HG02885 (cell line): Measurements from ENCODE around the gene RPH3AL.

Source experiments
- ATAC-seq: cut with Tn5 transposase; IDR thresholded peaks from one replicate; pipeline ENCODE4 v1.9.1; 2021; ENCODE audit warnings: mild to moderate bottlenecking; ENCODE audit not compliant: unreplicated experiment, poor library complexity

The RPH3AL gene, protein sequence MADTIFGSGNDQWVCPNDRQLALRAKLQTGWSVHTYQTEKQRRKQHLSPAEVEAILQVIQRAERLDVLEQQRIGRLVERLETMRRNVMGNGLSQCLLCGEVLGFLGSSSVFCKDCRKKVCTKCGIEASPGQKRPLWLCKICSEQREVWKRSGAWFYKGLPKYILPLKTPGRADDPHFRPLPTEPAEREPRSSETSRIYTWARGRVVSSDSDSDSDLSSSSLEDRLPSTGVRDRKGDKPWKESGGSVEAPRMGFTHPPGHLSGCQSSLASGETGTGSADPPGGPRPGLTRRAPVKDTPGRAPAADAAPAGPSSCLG

DNA sequence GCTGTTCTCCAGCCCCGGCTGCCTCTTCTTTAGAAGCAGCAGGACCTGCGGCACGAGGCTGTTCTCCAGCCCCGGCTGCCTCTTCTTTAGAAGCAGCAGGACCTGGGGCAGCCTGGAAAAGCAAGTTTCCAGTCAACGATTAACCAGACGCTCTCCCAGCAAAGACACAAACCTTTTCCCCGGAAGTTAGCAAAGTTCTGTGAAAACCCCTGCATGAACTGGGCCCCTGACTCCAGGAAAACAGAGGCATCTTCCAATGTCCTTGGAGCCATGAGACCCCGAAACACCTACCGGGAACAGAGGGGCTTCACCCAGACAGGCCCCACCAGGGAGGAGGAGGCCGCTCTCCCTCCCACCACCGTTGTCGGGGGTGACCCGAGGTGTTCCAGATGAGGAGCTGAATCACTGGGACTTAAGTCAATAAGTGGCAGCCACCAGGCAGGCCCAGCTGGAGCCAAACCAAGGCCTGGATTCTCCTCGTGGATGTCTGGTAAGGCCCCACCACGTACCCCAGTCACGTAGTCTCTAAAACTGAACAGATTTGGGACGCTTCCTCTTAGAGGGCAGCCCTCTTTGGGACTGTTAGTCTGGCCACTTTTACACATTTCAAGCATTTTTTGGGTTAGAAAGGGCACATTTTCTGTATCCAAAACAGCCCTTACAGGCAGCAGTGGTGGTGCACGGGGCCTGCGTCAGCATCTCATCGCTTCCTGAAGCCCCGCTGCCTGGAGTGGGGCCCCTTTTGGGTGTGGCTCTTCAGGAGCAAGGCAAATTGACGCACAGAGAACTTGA is at the start of gene RPH3AL:
Gene RPH3AL (minus strand): TSS at position 387 of the 792 bp plus-strand sequence. CDS start 25,264 bp downstream, outside the sequence.
- no peak for ATAC-seq

DNA sequence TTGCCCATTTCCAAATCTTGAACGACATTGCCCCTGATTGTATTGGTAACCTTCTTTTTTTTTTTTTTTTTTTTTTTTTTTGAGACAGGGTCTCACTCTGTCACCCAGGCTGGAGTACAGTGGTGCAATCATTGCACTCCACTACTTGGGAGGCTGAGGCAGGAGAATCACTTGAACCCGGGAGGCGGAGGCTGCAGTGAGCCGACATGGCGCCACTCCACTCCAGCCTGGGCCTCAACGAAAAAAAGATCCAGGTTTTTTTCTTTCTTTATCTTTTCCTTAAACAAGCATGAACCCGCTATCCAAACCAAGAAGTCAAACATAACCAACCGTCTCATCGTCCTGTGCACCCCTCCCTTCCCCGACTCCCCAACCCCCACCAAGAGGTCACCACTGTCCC is 47.6 kb upstream of the RPH3AL start:
- ATAC-seq: no peak

DNA sequence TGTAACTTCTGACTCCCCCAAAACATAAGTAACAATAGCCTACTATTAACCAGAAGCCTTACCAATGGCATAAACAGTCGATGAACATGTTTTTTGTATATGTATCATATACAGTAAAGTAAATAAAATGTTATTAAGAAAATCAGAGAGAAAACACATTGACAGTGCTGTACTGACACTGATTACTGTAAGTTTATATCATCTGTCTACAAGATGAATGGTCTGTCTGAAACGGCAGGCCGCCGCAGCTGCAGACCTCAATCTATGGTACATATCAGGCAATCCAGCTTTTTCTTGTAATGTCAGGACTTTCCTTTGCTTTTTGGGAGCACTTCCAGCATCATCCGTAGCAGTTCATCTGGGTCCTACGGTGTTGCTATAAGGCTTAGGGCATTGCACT is 44.2 kb upstream of the RPH3AL start:
- ATAC-seq: no peak

DNA sequence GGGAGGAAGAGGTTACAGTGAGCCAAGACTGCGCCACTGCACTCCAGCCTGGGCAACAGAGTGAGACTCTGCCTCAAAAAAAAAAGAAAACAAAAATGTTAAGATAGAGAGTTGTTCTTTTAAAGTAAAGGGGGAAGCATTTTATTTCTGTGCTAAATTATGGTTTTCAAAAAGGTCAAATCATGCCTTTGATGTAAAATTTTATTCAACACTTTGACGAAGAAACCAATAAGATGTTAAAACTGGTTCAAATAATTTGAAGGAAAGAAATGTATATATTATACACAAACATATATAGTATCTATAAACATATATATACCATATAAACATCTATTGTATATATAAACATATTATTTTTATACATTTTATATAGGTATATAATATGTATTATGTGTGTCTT is 43.4 kb upstream of the RPH3AL start:
- ATAC-seq: no peak

DNA sequence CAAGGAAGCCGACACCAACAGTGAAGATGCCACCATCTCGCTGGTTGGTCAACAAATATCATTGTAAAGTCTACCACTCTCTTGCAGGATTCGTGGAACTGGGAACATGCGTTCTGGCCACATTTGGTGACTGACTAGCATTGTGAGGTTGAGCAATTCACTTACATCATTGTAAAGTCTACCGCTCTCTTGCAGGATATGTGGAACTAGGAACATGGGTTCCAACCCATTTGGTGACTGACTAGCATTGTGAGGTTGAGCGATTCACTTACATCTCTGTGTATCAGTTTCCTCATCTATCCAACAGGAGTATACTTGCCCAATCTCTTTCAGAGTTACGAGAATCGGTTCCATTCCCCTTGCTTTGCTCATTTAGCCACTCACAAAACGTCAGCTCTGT is 42.6 kb upstream of the RPH3AL start:
- ATAC-seq: no peak

DNA sequence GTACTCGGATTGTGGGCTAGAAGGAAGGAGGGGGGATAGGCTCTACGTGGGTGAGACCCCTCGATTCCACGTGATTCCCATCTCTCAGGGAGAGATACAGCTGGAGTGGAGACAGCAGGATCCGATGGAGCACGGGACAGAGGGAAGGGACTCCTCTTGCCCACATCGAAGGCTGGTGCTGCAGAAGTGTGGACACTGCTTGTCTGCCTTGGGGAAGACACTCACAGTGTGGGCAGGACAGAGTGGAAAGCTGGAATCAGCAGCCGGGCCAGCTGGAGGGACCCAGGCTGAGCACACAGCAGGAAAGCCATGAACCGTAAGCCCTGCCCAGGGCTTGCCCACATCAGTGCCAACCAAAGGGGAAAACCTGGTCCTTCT is 42.1 kb upstream of the RPH3AL start:
- ATAC-seq: no peak

DNA sequence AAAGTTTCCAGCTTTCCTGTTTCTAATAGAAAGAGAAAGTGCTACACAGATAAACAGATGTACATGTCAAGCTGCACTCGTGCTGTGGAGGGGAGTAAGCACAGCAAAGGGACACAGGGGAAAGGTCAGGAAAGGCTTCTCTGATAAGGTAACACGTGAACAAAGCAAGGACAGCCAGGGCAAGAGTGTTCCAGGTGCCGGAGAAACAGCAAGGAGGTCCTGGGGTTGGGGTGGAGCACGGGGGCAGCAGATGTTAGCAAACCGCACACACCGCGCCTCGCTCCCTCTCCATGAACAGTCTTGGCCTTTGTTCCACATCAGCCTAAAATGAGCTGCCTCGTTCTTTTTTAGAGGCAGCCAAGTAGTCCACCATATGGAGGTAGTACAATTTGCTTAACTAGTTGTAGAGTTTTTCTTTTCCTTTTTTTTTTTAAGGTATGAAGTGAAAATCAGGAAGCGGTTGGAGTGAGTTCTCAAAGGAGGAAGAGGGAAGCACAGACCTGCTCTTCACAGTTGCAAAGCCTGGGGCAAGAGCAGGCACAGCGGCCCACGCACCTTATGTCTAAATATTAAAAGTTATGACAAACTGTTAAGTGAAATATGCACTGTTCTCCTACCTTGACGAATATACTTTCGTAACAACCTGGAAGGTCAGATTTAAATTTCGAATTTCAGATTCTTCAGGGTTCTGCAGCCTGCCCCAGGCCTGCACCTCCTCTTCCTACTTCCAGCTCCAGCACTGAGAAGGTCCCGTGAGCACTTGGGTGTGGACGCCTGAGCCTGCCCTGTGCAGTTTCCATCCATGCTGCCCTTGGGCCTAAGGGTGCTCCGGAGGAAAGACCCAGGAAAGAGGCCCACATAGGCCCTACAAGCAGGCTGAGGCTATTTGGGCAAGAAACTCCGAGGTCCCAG is 41.5 kb upstream of the RPH3AL start:
- ATAC-seq: no peak

DNA sequence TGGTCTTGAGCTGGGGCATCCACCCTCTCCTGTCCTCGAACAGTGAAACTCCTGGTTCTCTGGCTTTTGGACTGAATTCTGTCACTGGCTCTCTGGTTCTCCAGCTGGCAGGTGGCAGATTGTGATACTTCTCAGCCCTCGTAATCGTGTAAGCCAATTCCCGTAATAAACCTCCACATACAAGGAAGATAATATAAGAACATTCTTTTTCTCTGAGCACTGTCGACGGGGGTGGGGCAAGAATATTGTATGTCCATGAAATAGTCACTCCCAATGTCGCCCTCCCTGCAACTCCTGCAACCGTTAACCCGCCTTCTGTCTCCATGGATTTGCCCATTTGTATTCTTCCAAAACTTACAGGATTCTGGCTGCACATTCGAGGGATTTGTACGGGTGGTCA is 39.2 kb upstream of the RPH3AL start:
- ATAC-seq: no peak

DNA sequence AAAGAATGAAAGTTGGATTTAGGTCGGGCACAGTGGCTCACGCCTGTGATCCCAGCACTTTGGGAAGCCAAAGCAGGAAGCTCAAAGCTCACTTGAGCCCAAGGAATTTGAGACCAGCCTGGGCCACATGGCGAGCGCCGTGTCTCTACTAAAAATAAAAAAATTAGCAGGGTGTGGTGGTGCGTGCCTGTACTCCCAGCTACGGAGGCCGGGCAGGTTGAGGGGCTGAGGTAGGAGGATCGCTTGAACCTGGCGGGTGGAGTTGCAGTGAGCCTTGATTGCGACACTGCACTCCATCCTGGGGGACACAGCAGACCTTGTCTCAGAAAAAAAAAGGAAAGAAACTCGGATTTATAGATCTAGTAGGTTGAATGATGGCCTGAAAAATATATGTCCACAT is 37.4 kb upstream of the RPH3AL start:
- ATAC-seq: no peak

DNA sequence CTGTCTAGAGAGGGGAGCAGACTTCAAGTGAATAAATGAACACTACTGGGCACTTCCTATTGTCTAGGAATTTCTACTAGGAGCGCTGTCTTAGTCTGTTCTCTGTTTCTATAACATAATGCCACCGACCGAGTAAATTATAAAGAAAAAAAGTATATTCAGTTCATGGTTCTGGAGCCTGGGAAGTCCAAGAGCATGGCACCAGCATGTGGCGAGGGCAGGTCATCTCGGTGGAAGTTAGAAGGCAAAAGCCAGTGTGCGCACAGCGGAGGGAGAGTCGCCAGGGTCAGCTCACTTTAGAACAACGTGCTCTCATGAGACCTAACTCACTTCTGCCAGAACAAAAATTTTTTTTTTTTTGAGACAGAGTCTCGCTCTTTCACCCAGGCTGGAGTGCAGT is 35.5 kb upstream of the RPH3AL start:
- no peak for ATAC-seq

DNA sequence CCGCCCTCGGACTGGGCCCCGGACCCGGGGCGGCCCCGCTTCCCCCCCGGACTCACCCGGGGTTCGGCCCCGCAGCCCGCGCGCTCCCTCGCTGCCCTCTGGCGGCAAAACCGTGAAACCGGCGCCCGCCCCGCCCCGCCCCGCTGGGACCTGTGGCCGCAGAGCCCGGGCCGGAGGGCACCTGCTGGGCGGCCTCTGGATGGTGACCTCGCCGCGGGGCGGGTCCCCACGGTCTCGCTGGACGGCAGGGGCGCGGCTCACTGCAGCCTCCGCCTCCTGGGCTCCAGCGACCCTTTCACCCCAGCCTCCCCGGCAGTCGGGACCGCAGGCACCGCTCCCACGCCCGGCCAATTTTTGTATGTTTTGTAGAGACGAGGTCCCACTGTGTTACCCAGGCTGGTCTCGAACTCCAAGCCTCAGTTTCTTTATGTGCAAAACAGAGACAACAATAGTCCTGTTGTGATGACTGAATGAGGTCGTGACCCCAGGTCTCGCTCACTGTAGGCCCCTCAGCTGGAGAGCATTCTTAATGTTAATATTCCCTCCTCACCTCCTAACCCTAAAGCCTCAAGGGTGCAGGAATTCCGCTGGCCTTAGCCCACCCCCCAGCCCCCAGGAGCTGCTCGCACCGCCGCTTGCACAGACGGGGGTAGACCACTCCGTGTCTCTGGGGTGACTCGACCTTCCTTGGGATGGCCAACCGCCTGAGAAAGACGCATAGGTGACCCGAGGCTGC is 33.7 kb upstream of the RPH3AL start:
- ATAC-seq: peak; percentile 66

DNA sequence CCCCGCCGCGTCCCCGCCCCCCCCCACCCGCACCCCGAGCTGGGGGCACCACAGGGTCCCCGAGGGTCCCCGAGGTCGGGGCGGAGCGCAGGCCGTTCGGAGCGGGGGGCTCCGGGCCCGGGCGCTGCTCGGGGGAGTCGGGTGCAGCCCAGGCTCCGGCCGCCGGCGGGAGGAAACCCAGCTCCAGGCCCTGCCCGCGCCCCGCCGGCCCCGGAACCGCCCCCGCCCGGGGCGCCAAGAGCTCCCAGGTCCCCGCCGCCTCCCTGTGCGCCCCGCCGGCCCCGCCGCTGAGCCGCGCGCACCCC is 33.2 kb upstream of the RPH3AL start:
- no peak for ATAC-seq

DNA sequence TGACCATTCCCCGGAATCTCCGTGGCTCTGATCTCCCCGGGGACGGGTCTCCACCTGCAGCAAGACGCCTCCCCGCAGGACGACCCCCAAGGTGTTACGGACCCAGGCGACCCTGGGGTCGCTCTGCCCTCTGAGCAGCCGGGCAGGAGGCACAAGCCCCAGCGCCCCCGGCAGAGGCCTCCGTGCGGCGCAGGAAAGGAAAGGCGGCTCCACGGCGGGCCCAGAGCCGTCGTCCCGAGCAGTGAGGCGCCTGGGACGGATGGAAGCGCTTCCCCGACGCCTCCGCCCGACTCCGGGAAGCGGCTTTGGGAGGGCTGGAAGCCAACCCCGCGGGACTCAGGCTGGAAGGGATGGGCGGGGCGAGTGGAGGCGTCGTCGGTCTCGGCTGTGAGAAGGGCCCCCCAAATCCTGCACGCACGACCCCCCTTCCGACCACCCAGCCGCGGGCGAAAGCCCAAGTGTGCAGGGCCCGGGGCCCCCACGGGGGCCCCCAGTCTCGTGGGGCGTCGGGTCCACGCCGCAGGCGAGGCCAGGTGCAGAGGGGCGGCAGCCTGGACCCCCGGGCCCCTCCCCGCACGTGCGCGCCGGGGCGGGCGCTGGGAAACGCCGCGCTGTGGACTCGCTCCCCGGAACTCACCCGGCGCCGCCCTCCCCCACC is 32.7 kb upstream of the RPH3AL start:
- ATAC-seq: no peak

DNA sequence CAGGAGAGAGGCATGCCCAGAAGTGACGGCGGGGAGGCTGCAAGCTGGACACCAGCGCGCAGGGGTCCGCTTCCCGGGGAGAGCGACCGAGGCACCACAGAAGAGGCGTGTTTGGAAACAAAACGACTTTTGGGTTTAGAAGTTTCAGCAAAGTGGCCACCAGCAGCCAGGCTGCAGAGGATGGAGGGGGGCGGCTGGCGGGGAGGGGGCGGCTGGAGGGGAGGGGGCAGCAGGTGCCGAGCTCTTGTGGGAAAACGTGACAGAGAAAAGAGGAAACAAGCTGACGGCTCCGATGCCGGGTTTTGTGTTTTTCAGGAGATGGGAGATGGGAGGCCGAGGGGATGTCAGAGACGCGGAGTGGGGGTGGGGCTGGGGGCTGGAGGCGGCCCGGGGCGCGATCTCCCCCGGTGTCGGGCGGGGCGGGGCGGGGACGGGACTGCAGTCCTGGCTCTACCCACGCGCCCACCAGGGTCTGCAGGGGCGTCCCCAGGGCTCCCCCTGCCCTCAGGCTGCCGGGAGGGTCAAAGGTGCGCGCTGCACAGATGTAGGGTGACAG is 32.1 kb upstream of the RPH3AL start:
- no peak for ATAC-seq

DNA sequence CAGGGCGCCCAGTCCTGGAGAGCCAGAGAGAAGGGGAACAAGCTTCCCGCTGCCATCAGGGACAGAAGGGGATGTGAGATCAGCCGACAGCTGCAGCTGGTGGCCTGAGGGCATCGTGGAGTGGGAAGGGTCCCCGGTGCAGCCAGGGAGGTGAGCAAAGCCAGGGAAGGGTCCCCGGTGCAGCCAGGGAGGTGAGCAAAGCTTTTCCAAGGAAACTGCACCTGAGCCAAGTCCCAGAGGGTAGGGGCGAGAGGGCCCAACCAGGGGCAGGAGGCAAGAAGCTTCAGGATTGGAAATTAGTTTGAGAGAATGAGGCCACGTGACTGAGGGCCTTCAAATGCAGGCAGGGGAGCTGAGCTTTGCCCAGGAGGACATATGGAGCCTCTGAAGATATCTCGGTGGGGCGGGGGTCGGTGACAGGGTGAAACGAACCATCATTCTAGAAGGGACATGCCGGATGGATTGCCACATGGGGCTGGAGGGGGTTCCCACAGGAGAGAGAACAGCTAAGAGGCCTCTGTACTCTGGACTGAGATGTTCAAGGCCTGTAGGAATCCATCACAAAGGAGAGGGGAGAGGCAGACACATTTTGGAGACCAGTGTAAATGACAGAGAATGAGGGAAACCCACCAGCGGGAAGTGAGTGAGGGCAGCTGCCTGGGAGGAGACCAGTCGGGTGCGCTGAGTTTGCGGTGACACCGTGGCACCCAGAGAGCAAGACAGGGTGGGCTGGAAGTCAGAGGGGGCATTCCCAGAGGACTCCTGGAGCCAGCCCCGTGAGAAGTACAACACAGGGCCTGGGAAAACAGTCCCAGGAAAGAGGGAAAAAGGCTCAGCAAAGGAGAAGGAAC is 31.4 kb upstream of the RPH3AL start:
- ATAC-seq: no peak

DNA sequence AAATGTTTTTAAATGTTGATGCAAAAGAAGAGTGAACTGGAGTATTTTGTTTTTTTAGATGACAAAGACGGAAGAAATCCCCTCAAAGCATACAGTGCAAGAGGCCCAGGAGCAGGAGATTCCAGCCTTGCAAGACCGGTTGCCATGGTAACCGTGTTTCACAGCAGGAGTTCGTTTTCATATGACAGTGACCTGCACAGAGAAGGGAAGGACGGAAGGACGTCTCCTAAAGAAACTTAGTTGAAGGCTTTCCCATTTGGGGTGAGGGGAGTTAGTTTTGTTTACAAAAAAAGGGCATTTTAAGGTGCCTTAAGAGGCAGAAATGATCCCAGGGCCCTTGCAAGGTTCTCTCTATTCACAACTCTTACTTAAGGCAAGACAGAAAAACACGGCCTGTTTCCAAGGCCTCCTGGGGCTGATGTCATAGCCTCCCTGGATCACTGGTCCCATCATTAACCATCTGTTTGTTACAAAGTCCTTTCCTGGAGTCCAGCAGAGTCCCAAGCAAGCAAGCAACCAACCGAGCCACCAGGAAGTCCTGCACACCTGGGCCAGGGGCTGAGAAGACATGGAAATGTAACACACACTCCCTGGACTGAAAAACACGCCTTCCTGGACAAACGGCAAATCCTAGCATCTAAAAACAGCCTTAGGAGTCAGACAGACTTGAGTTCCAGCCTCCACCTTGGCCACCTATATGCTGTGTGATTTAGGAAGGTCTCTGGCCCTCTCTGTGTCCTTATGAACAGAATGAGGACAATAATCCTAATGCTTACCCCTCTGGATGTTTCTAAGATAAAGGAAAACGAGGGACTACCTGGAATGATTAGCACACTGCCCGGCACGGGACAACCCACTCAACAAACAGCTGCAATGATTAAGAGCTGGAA is 30.3 kb upstream of the RPH3AL start:
- ATAC-seq: no peak

DNA sequence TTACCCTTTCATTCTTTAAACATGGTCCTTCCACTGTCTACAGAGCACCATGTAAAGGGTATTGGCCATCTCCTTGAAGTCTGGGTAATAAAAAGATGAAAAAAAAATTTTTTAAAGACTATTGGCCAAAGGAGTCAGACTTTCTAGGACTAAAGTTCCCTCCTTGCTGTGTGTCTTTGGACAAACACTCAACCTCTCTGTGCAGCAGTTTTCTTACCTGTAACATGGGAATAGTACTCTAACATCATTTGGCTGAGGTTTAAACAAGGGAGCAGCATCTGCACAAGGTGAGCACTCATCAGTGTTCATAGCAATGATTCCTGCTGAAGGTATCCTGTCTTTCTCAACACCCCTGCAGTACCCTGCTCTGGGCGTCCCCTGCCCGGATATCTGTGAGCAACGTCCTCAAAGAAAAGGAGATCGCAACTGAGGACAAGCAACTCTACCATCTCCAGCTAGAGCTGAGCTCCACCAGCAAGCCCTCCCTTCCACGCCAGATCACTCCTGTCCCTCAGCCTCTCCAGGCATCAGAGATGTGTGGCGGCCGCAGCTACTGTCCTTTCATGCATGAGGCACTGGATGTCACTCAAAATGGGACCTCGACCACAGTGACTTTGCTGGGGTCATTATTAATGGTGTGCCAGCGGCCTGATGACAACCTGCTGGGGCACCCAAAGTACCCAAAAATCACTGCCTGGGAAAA is 29.5 kb upstream of the RPH3AL start:
- ATAC-seq: no peak
